Suprapubic skin (tissue), 4 donors: Measurements from ENCODE around the gene ZEB2. TPM values are rescaled to one million over a fixed set of nuclear protein-coding genes. Genes with fewer than 3 reads are reported as not detected.

Experiments used
- DNase-seq, 2 donors: peaks; one replicate each; pipeline ENCODE4 v3.0.0-alpha.2; 2019; ENCODE audit warnings: low spot score in 2 of 2
- H3K27ac ChIP-seq: fragments of 200-600 bp; sonication (generic); one replicate; pipeline ENCODE4 v1.5.1; 2019
- H3K27me3 ChIP-seq: fragments of 200-600 bp; sonication (generic); one replicate; pipeline ENCODE4 v1.5.1; 2019
- H3K36me3 ChIP-seq: fragments of 200-600 bp; sonication (generic); one replicate; pipeline ENCODE4 v1.5.1; 2019
- H3K4me1 ChIP-seq: fragments of 200-600 bp; sonication (generic); one replicate; pipeline ENCODE4 v1.5.1; 2019
- H3K4me3 ChIP-seq: fragments of 200-600 bp; sonication (generic); one replicate; pipeline ENCODE4 v1.5.1; 2019; ENCODE audit warnings: mild to moderate bottlenecking
- H3K9me3 ChIP-seq: fragments of 200-600 bp; sonication (generic); one replicate; pipeline ENCODE4 v1.5.1; 2019
- CTCF ChIP-seq, 2 donors: fragments of 200-600 bp in 1 of 2; fragments of 450-650 bp in 1 of 2; sonication (generic) in 1 of 2; IDR thresholded peaks; one replicate each; pipeline ENCODE4 v1.5.1; 2016 to 2019; ENCODE audit warnings: antibody characterized with exemption in 2 of 2, mild to moderate bottlenecking in 1 of 2, moderate library complexity in 1 of 2
- EP300 ChIP-seq: sonication (generic); formaldehyde crosslinking; IDR thresholded peaks from one replicate; pipeline ENCODE4 v1.6.1; 2017; ENCODE audit warnings: antibody characterized with exemption
- POLR2A ChIP-seq, 2 donors: fragments of 450-650 bp; IDR thresholded peaks; one replicate each; pipeline ENCODE4 v1.6.1; 2017; ENCODE audit warnings: antibody characterized with exemption in 2 of 2, mild to moderate bottlenecking in 2 of 2, moderate library complexity in 2 of 2
- POLR2AphosphoS5 ChIP-seq, 3 donors: sonication (generic); formaldehyde crosslinking; IDR thresholded peaks; one replicate each; pipeline ENCODE4 v1.6.1; 2017; ENCODE audit warnings: antibody characterized with exemption in 3 of 3
- WGBS: methylation state at CpG from one replicate; pipeline ENCODE4 v1.1.5; 2018; 5-methylcytosine and 5-hydroxymethylcytosine counted together
- total RNA-seq, 4 donors: library from RNA; depleted of rRNA; stranded (reverse); fragments of >200 nt; gene quantifications; one replicate each; pipeline ENCODE4 v1.1.0, GENCODE V29; 2016

ZEB2 gene
- total RNA-seq, 4 donors from 2014 or later: 16.3 to 43.7 (median 34.5) TPM

DNA sequence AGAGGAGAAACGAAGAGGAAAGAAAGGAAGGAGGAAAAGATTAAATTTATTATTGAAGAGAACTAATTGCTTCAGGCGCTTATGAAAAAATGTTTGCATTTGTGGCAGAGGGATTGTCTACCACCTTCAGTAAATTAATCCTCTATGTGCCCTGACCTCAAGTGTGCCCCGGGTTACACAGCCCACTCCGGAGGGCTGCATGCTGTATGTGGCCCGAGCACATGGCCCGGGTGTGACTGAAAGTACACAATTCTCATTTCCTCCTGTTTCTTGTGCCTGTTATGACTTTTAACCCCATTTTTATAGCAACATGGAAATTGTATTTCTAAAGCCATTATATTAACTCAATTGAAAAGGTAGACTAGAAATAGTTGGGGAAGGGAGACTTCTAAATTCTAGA is 38.8 kb downstream of the ZEB2 start:
- peaks cover 33% of the 10 kb centered on the region for H3K4me1 ChIP-seq

DNA sequence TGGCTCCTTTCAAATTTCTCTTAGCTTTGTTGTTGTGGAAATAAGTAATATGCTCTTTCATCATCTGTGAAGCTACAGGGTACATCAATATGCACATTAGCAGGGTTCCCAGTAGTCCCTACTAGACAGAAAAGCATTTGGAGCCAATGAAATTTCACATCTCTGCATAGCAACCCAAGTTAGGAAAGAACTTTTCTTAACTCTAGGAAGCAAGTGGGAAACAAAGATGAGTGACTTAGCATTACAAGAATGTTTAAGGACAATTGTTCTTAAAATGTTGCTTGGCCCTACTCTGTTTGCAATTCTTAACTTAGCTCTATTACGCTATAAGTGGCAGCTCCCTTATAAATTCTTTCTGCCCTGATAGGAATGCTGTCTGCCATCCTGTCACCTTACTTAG is 39.6 kb downstream of the ZEB2 start:
- Histone ChIP-seq H3K27ac (no peak overlapping the region), H3K4me1 (peaks cover 33% of the 10 kb centered on the region), H3K4me3 (no peak overlapping the region), H3K27me3 (no peaks in the 10 kb centered on the region), H3K9me3 (no peaks in the 10 kb centered on the region), H3K36me3 (no peaks in the 10 kb centered on the region)
- TF ChIP-seq POLR2A (IDR thresholded peaks at IDR 0.05): no peak
- no peak for TF ChIP-seq POLR2AphosphoS5 (IDR thresholded peaks at IDR 0.05)
- TF ChIP-seq CTCF (IDR thresholded peaks at IDR 0.05): no peak
- no peak for TF ChIP-seq EP300
- no peak for DNase-seq
- WGBS: 86% methylated on average over 1 of the region's 1 CpG

More for the DNA sequence above, 38.8 kb downstream of the ZEB2 start:
- Histone ChIP-seq H3K27me3 (no peaks in the 10 kb centered on the region), H3K9me3 (no peaks in the 10 kb centered on the region), H3K4me3 (no peak overlapping the region), H3K36me3 (no peaks in the 10 kb centered on the region), H3K27ac (peak overlapping the region; percentile 47)
- no peak for DNase-seq
- WGBS: 65% methylated on average over 6 of the region's 6 CpGs
- no peak for TF ChIP-seq CTCF (IDR thresholded peaks at IDR 0.05)
- no peak for TF ChIP-seq POLR2A (IDR thresholded peaks at IDR 0.05)
- no peak for TF ChIP-seq EP300
- no peak for TF ChIP-seq POLR2AphosphoS5 (IDR thresholded peaks at IDR 0.05)

DNA sequence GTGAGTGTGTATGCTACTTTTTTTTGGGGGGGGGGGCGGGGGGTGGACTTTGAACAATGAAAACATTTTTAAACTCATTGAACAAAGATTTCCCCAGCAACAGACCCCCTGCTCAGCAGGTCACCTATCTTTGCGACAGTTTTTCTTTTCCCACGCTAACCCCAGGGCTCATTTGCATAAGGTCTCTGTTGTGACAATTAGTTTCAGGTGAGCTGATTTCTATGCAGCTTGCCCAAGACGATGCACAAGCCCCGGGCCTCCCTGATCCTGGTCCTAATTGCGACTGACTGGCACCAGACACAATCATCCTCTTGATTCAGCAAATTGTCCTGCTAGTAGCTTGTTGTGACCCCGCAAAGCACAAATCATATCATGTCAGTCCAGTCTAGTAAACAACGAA is 40.3 kb downstream of the ZEB2 start:
- no peak for DNase-seq
- Histone ChIP-seq H3K27me3 (no peaks in the 10 kb centered on the region), H3K9me3 (no peaks in the 10 kb centered on the region), H3K4me1 (peaks cover 32% of the 10 kb centered on the region), H3K4me3 (no peak overlapping the region), H3K27ac (peak overlapping the region; percentile 42), H3K36me3 (no peaks in the 10 kb centered on the region)
- 58% methylated on average over 8 of the region's 8 CpGs for WGBS
- no peak for TF ChIP-seq POLR2A (IDR thresholded peaks at IDR 0.05)
- no peak for TF ChIP-seq POLR2AphosphoS5 (IDR thresholded peaks at IDR 0.05)

GRCh38 chr2:144479138-144479537 is 40.8 kb downstream of the ZEB2 start:
- Histone ChIP-seq H3K4me3 (no peak overlapping the region), H3K27ac (peak overlapping the region; percentile 42), H3K27me3 (no peaks in the 10 kb centered on the region), H3K36me3 (no peaks in the 10 kb centered on the region), H3K4me1 (peaks cover 30% of the 10 kb centered on the region), H3K9me3 (no peaks in the 10 kb centered on the region)
- 48% methylated on average over 4 of the region's 4 CpGs for WGBS
- DNase-seq: no peak
- TF ChIP-seq EP300: no peak
- TF ChIP-seq POLR2AphosphoS5 (IDR thresholded peaks at IDR 0.05): no peak
- TF ChIP-seq CTCF (IDR thresholded peaks at IDR 0.05): no peak
- no peak for TF ChIP-seq POLR2A (IDR thresholded peaks at IDR 0.05)

- Histone ChIP-seq H3K36me3 (no peaks in the 10 kb centered on the region), H3K4me1 (peaks cover 30% of the 10 kb centered on the region), H3K27ac (peak overlapping the region; percentile 42), H3K9me3 (no peaks in the 10 kb centered on the region), H3K27me3 (no peaks in the 10 kb centered on the region), H3K4me3 (no peak overlapping the region)
- DNase-seq: no peak
- no peak for TF ChIP-seq POLR2AphosphoS5 (IDR thresholded peaks at IDR 0.05)
- no peak for TF ChIP-seq EP300
- TF ChIP-seq CTCF (IDR thresholded peaks at IDR 0.05): no peak
- no peak for TF ChIP-seq POLR2A (IDR thresholded peaks at IDR 0.05)
- 74% methylated on average over 7 of the region's 7 CpGs for WGBS
These were observed 42.0 kb downstream of the ZEB2 start for GRCh38 chr2:144477957-144478311.

DNA sequence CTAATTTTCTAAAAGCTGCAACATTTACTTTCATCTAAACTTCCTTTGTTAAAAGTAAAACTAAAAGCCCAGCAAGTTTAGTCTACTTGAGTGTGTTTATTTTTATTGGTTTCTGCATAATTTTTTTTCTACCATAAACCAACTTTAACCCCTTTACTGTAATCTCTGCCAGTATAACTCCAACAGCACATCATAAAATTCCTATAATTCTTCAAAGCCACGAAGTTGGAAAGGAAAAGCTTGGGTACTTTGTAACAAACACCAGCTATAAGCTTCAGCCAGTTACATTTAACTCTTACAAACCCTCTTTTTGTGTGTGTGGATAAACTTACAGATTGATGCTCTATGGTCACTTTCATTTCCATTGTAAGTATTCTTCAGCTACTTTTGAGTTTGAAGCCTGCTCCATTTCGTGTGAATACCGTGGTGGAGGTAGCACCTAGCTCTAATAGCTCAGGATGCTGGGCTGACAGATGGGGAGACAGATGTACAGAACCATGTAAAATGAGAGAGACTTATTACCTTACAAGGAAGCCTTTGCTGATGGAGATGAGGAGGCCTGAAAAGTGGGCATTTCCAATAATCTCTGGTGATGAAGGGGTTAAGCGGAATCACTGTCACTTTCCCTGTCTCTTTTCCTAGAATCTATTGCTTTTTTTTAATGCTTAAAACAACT is 42.5 kb downstream of the ZEB2 start:
- DNase-seq: no peak
- Histone ChIP-seq H3K27ac (no peak overlapping the region), H3K4me3 (no peak overlapping the region), H3K9me3 (no peaks in the 10 kb centered on the region), H3K27me3 (no peaks in the 10 kb centered on the region), H3K36me3 (no peaks in the 10 kb centered on the region), H3K4me1 (peaks cover 30% of the 10 kb centered on the region)
- WGBS: 62% methylated on average over 4 of the region's 4 CpGs
- TF ChIP-seq POLR2A (IDR thresholded peaks at IDR 0.05): no peak
- TF ChIP-seq EP300: no peak
- TF ChIP-seq CTCF (IDR thresholded peaks at IDR 0.05): no peak
- no peak for TF ChIP-seq POLR2AphosphoS5 (IDR thresholded peaks at IDR 0.05)
